Right hindlimb (tissue), 1 donor: Measurements from ENCODE around the gene C2orf42.
"Not testable (repeated sequence)": the region's sequence is repeated elsewhere in the genome, so short reads cannot be mapped to it uniquely, and the experiment has no call there.

Experiments
- DNase-seq: peaks from one replicate; pipeline ENCODE4 v3.0.0-alpha.2; 2018

The C2orf42 gene

GRCh38 chr2:70102323-70102905 lies 88.4 kb downstream of the C2orf42 start:
- DNase-seq = not testable (repeated sequence)

DNA sequence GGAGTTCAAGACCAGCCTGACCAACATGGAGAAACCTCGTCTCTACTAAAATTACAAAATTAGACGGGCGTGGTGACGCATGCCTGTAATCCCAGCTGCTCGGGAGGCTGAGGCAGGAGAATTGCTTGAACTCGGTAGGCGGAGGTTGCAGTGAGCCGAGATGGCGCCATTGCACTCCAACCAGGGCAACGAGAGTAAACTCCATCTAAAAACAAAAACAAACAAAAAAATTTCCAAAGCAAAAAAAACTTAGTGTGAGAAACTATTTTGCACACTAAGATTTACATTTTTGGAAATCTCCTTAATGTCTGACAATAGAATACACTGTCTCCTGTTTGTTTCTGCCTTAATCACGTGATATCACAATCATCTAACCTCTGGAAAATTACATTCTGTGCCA lies 89.1 kb downstream of the C2orf42 start:
- not testable (repeated sequence) for DNase-seq

DNA sequence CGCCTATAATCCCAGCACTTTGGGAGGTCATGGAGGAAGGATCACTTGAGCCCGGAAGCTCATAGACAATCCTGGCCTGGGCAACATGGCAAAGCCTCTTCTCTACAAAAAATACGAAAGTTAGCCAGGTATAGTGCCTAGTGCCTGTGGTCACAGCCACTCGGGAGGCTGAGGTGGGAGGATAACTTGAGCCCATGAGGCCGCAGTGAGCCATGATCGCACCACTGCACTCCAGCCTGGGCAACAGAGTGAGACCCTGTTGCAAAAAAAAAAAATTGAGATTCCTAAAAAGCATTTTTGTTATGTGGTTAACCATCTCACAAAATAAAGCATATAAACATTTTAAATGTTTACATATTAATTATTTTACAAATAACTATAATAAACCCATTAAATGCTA lies 89.6 kb downstream of the C2orf42 start:
- DNase-seq = no peak
